Panc1 (cell line): ENCODE measurements around the gene NKAPL. TPM values are rescaled to one million over a fixed set of nuclear protein-coding genes. Genes with fewer than 3 reads are reported as not detected.
A peak's percentile ranks its signal among the peaks of the same experiment; 100 is the strongest.

ENCODE experiments used
- ATAC-seq: fragments of 200-7000 bp; cut with Tn5 transposase; 2 replicates; pipeline ENCODE4 v1.9.1; 2020; ENCODE audit warnings: mild to moderate bottlenecking, moderate library complexity
- BruUV-seq: library from RNA; stranded (reverse); fragments of 400-500 nt; replicated peaks from 2 replicates; lab custom pipeline; 2021; lab: Mats Ljungman, UMichigan
- CTCF ChIA-PET: fragments of 300-600 bp; sonication (Branson Sonifier 250); formaldehyde crosslinking; loops from one replicate; lab custom pipeline; 2022; ENCODE audit warnings: antibody characterized with exemption; lab: Charles Lee
- POLR2A ChIA-PET: fragments of 300-600 bp; sonication (Branson Sonifier 250); formaldehyde crosslinking; loops from one replicate; lab custom pipeline; 2022; ENCODE audit warnings: antibody characterized with exemption; lab: Charles Lee
- DNase-seq: peaks from one replicate; pipeline ENCODE4 v3.0.0-alpha.2; 2010; ENCODE audit warnings: low read depth, low spot score
- H3K27ac ChIP-seq: 2 replicates; pipeline ENCODE4 v1.5.1; 2011; ENCODE audit warnings: mild to moderate bottlenecking, low read length, inconsistent platforms
- H3K27me3 ChIP-seq: fragments of 200-500 bp; sonication (Bioruptor generic); 2 replicates; pipeline ENCODE4 v1.6.0; 2014; ENCODE audit warnings: low read length, inconsistent platforms; ENCODE audit not compliant: control insufficient read depth, insufficient read depth
- H3K36me3 ChIP-seq: fragments of 200-500 bp; sonication (Bioruptor generic); 2 replicates; pipeline ENCODE4 v1.5.1; 2014; ENCODE audit warnings: inconsistent platforms, mild to moderate bottlenecking, low read length, moderate library complexity; ENCODE audit not compliant: control insufficient read depth, insufficient read depth
- H3K4me1 ChIP-seq: 2 replicates; pipeline ENCODE4 v1.5.1; 2011; ENCODE audit warnings: inconsistent platforms, mild to moderate bottlenecking, low read length, moderate library complexity; ENCODE audit not compliant: control insufficient read depth, insufficient read depth
- H3K4me3 ChIP-seq, 2 experiments: 2 replicates each; pipeline ENCODE4 v1.5.1; 2011 to 2012; ENCODE audit warnings: low read depth in 2 of 2, low read length in 2 of 2, mild to moderate bottlenecking in 2 of 2, inconsistent platforms in 1 of 2, moderate library complexity in 1 of 2
- H3K9me3 ChIP-seq: fragments of 200-500 bp; sonication (Bioruptor generic); 2 replicates; pipeline ENCODE4 v1.5.1; 2014; ENCODE audit warnings: low read depth, mild to moderate bottlenecking, inconsistent platforms, low read length, moderate library complexity; ENCODE audit not compliant: control insufficient read depth, insufficient read depth
- CTCF ChIP-seq: fragments of 450-650 bp; IDR thresholded peaks from 2 replicates; pipeline ENCODE4 v1.5.1; 2017; ENCODE audit warnings: mild to moderate bottlenecking
- POLR2AphosphoS5 ChIP-seq: IDR thresholded peaks from 2 replicates; pipeline ENCODE4 v1.6.1; 2012; ENCODE audit warnings: mild to moderate bottlenecking, low read depth, low read length, moderate library complexity
- SIN3A ChIP-seq: IDR thresholded peaks from 2 replicates; pipeline ENCODE4 v1.6.1; 2012; ENCODE audit warnings: low read depth, mild to moderate bottlenecking, low read length, moderate library complexity, borderline replicate concordance; ENCODE audit not compliant: insufficient read depth
- TCF7L2 ChIP-seq: IDR thresholded peaks from 2 replicates; pipeline ENCODE4 v1.6.1; 2011; ENCODE audit warnings: mild to moderate bottlenecking, low read depth, low read length, inconsistent platforms
- in situ Hi-C: cut with HindIII; loops from 2 replicates; pipeline ENCODE4 v1.10.0; 2016; ENCODE audit warnings: low sequenced_read_pairs, low pct_unique_long_range_greater_than_20kb
- intact Hi-C: fragments of 100-400 bp; cut with micrococcal nuclease; formaldehyde crosslinking; loops from one replicate; pipeline ENCODE4 v1.10.0; 2022; ENCODE audit not compliant: unreplicated experiment
- total RNA-seq: library from RNA; stranded (reverse); gene quantifications from one replicate; pipeline ENCODE4 v1.2.1, GENCODE V29; 2021; ENCODE audit not compliant: unreplicated experiment
- TF ChIP-seq, protein P1 (sequence below), 2 experiments: IDR thresholded peaks; 2 replicates each; pipeline ENCODE4 v1.6.1; 2011 to 2012; ENCODE audit warnings: low read depth in 2 of 2, control low read depth in 1 of 2, low read length in 1 of 2, mild to moderate bottlenecking in 1 of 2, moderate library complexity in 1 of 2; ENCODE audit not compliant: insufficient read depth in 1 of 2

The NKAPL gene
- total RNA-seq, 1 experiment from 2014 or later = not detected

DNA sequence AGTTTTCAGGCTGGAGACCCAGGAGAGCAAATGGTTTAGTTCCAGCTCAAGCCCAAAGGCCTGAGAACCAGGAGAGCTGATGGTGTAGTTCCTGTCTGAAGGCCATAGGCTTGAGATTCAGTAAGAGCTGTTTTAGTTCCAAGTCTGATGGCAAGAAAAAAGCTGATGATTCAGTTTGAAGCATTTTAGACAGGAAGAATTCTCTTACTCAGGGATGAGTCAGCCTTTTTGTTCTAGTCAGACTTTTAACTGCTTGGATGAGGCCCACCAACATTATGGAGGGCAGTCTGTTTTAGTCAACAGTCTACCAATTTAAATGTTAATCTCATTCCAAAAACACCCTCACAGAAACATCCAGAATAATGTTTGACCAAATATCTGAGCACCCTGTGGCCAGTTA lies 10.4 kb downstream of the NKAPL start:
- ChIA-PET POLR2A (interaction anchor here (0.5 to 0.9 kb wide), 2 partner anchors 128 to 474 kb away, joined by 3 read pairs; partner anchors contain the start of gene ZKSCAN8), CTCF (no interaction called here)
- no TSS peak for BruUV-seq
- DNase-seq (peak; percentile 56), ATAC-seq (peak; percentile 45; the same call in 1 of the 2 replicates)
- no peak for TF ChIP-seq SIN3A
- TF ChIP-seq, protein P1, sequence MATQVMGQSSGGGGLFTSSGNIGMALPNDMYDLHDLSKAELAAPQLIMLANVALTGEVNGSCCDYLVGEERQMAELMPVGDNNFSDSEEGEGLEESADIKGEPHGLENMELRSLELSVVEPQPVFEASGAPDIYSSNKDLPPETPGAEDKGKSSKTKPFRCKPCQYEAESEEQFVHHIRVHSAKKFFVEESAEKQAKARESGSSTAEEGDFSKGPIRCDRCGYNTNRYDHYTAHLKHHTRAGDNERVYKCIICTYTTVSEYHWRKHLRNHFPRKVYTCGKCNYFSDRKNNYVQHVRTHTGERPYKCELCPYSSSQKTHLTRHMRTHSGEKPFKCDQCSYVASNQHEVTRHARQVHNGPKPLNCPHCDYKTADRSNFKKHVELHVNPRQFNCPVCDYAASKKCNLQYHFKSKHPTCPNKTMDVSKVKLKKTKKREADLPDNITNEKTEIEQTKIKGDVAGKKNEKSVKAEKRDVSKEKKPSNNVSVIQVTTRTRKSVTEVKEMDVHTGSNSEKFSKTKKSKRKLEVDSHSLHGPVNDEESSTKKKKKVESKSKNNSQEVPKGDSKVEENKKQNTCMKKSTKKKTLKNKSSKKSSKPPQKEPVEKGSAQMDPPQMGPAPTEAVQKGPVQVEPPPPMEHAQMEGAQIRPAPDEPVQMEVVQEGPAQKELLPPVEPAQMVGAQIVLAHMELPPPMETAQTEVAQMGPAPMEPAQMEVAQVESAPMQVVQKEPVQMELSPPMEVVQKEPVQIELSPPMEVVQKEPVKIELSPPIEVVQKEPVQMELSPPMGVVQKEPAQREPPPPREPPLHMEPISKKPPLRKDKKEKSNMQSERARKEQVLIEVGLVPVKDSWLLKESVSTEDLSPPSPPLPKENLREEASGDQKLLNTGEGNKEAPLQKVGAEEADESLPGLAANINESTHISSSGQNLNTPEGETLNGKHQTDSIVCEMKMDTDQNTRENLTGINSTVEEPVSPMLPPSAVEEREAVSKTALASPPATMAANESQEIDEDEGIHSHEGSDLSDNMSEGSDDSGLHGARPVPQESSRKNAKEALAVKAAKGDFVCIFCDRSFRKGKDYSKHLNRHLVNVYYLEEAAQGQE (IDR thresholded peaks at IDR 0.05; ENCODE audit: insufficient read depth in 1 of 2, low read depth in 2 of 2, low read length in 1 of 2) = no peak
- no peak for TF ChIP-seq TCF7L2
- no peak for TF ChIP-seq CTCF
- no peak for TF ChIP-seq POLR2AphosphoS5
- H3K4me3 ChIP-seq = no peak overlapping the region
- H3K9me3 ChIP-seq = no peaks in the 10 kb centered on the region
- intact Hi-C loops = loop anchor here (5.0 kb wide), 1 partner anchor 83 kb away; no protein-coding TSS in a partner anchor
- H3K27ac ChIP-seq = no peak overlapping the region; the same call in 1 of the 2 replicates
- H3K27me3 ChIP-seq = no peaks in the 10 kb centered on the region
- H3K36me3 ChIP-seq = no peaks in the 10 kb centered on the region; the same call in none of the 2 replicates
- in situ Hi-C loops = no loop called here
- peaks cover 16% of the 10 kb centered on the region; the same call in 1 of the 2 replicates for H3K4me1 ChIP-seq

GRCh38 chr6:28274888-28275287 lies 15.8 kb downstream of the NKAPL start:
- Histone ChIP-seq H3K4me1 (no peaks in the 10 kb centered on the region), H3K36me3 (no peaks in the 10 kb centered on the region), H3K9me3 (no peaks in the 10 kb centered on the region), H3K27me3 (no peaks in the 10 kb centered on the region), H3K27ac (no peak overlapping the region), H3K4me3 (no peak overlapping the region)
- no peak for ATAC-seq
- ChIA-PET POLR2A (no interaction called here), CTCF (interaction anchor here (1.0 kb wide), 1 partner anchor 81 kb away, joined by 3 read pairs; no protein-coding TSS in a partner anchor)
- in situ Hi-C loops (no loop called here), intact Hi-C loops (no loop called here)
- TF ChIP-seq, protein P1 (IDR thresholded peaks at IDR 0.05; ENCODE audit: insufficient read depth in 1 of 2, low read depth in 2 of 2, low read length in 1 of 2) = no peak
- TF ChIP-seq POLR2AphosphoS5 = no peak
- TF ChIP-seq CTCF = no peak
- TF ChIP-seq SIN3A = no peak
- TF ChIP-seq TCF7L2 = no peak
- no peak for DNase-seq
- BruUV-seq = no TSS peak
